ENCODE measurements around the gene UBE3B.

DNA sequence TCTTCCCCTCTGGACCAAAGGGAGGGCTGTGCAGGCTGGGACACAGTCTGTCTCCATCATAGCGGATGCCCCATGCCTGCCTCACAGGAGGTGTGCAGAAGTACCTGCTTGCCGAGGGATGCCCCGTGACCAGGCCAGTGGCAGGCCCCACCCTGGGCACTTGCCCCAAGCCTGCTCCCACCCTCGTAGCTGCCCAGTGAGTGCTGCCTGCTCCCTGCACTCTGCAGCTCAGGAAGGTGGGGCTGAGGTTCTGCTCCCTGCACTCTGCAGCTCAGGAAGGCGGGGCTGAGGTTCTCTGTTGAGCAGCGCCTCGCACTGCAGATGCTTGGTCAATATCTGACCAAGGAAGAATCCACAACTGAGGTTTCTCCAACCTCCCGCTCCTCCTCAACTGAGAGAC, 89.0 kb downstream of the UBE3B start:
- TF ChIP-seq, protein P1, sequence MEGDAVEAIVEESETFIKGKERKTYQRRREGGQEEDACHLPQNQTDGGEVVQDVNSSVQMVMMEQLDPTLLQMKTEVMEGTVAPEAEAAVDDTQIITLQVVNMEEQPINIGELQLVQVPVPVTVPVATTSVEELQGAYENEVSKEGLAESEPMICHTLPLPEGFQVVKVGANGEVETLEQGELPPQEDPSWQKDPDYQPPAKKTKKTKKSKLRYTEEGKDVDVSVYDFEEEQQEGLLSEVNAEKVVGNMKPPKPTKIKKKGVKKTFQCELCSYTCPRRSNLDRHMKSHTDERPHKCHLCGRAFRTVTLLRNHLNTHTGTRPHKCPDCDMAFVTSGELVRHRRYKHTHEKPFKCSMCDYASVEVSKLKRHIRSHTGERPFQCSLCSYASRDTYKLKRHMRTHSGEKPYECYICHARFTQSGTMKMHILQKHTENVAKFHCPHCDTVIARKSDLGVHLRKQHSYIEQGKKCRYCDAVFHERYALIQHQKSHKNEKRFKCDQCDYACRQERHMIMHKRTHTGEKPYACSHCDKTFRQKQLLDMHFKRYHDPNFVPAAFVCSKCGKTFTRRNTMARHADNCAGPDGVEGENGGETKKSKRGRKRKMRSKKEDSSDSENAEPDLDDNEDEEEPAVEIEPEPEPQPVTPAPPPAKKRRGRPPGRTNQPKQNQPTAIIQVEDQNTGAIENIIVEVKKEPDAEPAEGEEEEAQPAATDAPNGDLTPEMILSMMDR (conservative IDR thresholded peaks at IDR 0.05), result no peak
- TF ChIP-seq ZFX (IDR thresholded peaks at IDR 0.05), result no peak

All from C4-2B (cell line).